Testis (tissue), 2 donors: ENCODE data around the gene GLS2.

ENCODE experiments used
- POLR2A ChIP-seq: fragments of 450-650 bp; IDR thresholded peaks from one replicate; pipeline ENCODE4 v1.6.1; 2017; ENCODE audit warnings: antibody characterized with exemption, mild to moderate bottlenecking, moderate library complexity
- TF ChIP-seq, protein P1 (sequence below), 3 experiments: fragments of 450-650 bp in 2 of 3; fragments of 200-600 bp in 1 of 3; sonication (generic) in 1 of 3; IDR thresholded peaks; one replicate each; pipeline ENCODE4 v1.5.1; 2016 to 2019; ENCODE audit warnings: antibody characterized with exemption in 3 of 3, mild to moderate bottlenecking in 2 of 3, moderate library complexity in 1 of 3

DNA sequence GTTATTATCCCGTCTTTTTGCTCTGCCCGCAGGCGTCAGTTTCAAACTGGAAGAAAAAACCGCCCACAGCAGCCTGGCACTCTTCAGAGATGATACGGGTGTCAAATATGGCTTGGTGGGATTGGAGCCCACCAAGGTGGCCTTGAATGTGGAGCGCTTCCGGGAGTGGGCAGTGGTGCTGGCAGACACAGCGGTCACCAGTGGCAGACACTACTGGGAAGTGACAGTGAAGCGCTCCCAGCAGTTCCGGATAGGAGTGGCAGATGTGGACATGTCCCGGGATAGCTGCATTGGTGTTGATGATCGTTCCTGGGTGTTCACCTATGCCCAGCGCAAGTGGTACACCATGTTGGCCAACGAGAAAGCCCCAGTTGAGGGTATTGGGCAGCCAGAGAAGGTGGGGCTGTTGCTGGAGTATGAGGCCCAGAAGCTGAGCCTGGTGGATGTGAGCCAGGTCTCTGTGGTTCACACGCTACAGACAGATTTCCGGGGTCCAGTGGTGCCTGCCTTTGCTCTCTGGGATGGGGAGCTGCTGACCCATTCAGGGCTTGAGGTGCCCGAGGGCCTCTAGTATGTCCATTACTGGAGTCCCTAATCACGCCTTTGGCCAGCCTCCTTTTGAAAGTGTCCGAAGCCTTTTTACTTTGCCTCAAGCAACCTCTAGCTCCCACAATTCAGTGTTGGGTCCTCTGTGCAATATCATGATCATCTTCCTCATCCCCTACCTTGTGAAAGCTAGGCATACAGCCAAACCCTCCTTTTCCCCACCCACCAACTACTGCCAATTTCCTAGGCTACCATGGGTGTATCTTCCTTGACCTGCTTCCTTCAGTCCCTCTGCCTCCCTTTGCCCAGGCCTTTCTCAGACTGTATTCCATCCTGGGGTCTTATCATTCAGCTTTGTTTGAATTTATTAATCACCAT is 18.7 kb downstream of the GLS2 start:
- TF ChIP-seq, protein P1, sequence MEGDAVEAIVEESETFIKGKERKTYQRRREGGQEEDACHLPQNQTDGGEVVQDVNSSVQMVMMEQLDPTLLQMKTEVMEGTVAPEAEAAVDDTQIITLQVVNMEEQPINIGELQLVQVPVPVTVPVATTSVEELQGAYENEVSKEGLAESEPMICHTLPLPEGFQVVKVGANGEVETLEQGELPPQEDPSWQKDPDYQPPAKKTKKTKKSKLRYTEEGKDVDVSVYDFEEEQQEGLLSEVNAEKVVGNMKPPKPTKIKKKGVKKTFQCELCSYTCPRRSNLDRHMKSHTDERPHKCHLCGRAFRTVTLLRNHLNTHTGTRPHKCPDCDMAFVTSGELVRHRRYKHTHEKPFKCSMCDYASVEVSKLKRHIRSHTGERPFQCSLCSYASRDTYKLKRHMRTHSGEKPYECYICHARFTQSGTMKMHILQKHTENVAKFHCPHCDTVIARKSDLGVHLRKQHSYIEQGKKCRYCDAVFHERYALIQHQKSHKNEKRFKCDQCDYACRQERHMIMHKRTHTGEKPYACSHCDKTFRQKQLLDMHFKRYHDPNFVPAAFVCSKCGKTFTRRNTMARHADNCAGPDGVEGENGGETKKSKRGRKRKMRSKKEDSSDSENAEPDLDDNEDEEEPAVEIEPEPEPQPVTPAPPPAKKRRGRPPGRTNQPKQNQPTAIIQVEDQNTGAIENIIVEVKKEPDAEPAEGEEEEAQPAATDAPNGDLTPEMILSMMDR (IDR thresholded peaks at IDR 0.05), result no peak
- no peak for TF ChIP-seq POLR2A
